ENCODE results near the gene CEACAM8.
A peak's percentile ranks its signal among the peaks of the same experiment; 100 is the strongest.

Gene CEACAM8

GRCh38 chr19:42542791-42543190, 51.9 kb downstream of the CEACAM8 start:
- no peak for DNase-seq (ENCODE audit: low spot score)

GRCh38 chr19:42540071-42540553, 54.6 kb downstream of the CEACAM8 start:
- no peak for DNase-seq (ENCODE audit: low spot score)

GRCh38 chr19:42538841-42539709, 55.6 kb downstream of the CEACAM8 start:
- DNase-seq (ENCODE audit: low spot score) = no peak

GRCh38 chr19:42535276-42535675, 59.4 kb downstream of the CEACAM8 start:
- peak; percentile 46 for DNase-seq (ENCODE audit: low spot score)

GRCh38 chr19:42534391-42534790, 60.3 kb downstream of the CEACAM8 start:
- DNase-seq (ENCODE audit: low spot score) = no peak

- peak; percentile 46 for DNase-seq (ENCODE audit: low spot score)
These were observed 61.8 kb downstream of the CEACAM8 start for GRCh38 chr19:42532891-42533290.

- no peak for DNase-seq (ENCODE audit: low spot score)
These were observed 63.4 kb downstream of the CEACAM8 start for GRCh38 chr19:42531313-42531712.

All from pons (tissue), 1 donor.